Right lung (tissue), 5 donors: ENCODE measurements around the gene PFKFB1. TPM values are rescaled to one million over a fixed set of nuclear protein-coding genes. Genes with fewer than 3 reads are reported as not detected.
"Not testable (repeated sequence)": the region's sequence is repeated elsewhere in the genome, so short reads cannot be mapped to it uniquely, and the experiment has no call there.

Experiments used
- DNase-seq, 2 donors: peaks; one replicate each; pipeline ENCODE4 v3.0.0-alpha.2; 2013
- polyA plus RNA-seq, 5 donors: library from polyadenylated mRNA; unstranded; fragments of 120-200 nt; gene quantifications; one replicate each; pipeline versions ENCODE4 v1.2.1 to v1.2.3, GENCODE V29; 2013; ENCODE audit warnings: inconsistent platforms in 1 of 5, low replicate concordance in 1 of 5; ENCODE audit not compliant: insufficient read length in 5 of 5, insufficient read depth in 1 of 5

Gene PFKFB1
- polyA plus RNA-seq, 5 donors: 0.32 to 0.58 (median 0.53) TPM

GRCh38 chrX:54992911-54993622 is 921 bp downstream of the PFKFB1 start:
- no peak for DNase-seq

- DNase-seq: no peak
Measured at GRCh38 chrX:54991706-54992105, 2.3 kb downstream of the PFKFB1 start.

- DNase-seq: not testable (repeated sequence)
Measured at GRCh38 chrX:54983306-54983705, 10.7 kb downstream of the PFKFB1 start.

DNA sequence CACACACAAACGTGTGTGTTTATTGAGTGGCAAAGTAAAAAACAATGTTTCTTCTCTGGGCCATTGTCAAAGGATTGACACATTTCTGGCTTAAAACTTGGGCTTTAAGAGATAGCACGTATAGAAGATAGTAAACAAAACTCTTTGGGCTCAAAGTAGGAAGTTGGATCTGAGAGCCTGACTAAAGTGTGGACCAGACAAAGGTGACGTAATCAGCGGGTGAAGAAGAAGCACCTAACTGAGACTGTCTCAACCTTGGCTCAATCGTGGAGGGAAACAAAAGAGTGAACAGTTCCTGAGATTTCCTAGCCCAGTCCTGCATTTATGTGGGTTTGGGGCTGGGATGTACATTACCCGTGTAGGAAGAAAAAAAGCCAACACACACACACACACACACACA is 13.7 kb downstream of the PFKFB1 start:
- DNase-seq: no peak

GRCh38 chrX:54979432-54979831 is 14.6 kb downstream of the PFKFB1 start:
- DNase-seq: no peak

GRCh38 chrX:54978448-54978847 is 15.5 kb downstream of the PFKFB1 start:
- no peak for DNase-seq

DNA sequence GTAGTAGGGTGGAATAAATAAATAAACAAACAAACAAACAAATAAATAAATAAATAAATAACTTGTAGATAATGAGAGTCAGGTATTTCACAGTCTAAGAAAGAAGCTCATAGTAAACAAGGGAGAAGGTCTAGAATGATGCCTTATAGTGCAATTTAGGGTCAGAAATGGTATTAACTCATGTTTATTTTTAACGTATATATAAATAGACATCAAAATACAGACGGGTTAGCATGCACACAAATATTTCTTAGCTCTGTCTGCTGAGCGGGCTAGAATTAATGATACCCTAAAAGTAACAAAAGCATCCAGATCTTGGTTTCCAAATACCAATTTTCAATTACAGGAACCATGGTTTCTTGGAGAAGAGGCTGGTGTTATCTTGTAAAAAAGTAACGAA is 16.6 kb downstream of the PFKFB1 start:
- DNase-seq: no peak

- no peak for DNase-seq
Measured at GRCh38 chrX:54964766-54965497, 29.1 kb downstream of the PFKFB1 start.

GRCh38 chrX:54961750-54962149 is 32.2 kb downstream of the PFKFB1 start:
- no peak for DNase-seq

- DNase-seq: no peak
Measured at GRCh38 chrX:54950730-54951375, 43.1 kb downstream of the PFKFB1 start.

- no peak for DNase-seq
Measured at GRCh38 chrX:54945224-54945623, 48.8 kb downstream of the PFKFB1 start.

DNA sequence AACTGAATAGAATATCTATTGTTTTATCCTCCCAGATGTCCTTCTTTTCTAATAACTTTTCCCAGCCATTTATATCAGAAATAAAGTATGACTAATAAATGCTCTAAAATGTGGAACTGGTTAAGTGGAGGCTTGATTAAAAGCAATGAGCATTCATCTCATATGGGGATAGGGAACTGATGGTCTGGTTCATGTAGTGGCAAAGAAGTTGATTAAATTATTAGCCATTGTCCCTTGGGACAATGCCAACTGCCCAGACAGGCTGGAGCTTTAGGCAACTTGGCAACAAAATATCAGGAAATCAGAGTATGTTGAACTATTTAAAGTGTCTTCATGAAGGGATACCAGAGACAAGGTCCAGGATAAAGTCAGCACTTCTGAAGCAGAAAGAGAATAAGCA is 49.2 kb downstream of the PFKFB1 start:
- no peak for DNase-seq

- DNase-seq: no peak
Measured at GRCh38 chrX:54937416-54937815, 56.6 kb downstream of the PFKFB1 start.

GRCh38 chrX:54935306-54935705 is 58.7 kb downstream of the PFKFB1 start:
- DNase-seq: no peak

GRCh38 chrX:54934890-54935289 is 59.1 kb downstream of the PFKFB1 start:
- DNase-seq: no peak

DNA sequence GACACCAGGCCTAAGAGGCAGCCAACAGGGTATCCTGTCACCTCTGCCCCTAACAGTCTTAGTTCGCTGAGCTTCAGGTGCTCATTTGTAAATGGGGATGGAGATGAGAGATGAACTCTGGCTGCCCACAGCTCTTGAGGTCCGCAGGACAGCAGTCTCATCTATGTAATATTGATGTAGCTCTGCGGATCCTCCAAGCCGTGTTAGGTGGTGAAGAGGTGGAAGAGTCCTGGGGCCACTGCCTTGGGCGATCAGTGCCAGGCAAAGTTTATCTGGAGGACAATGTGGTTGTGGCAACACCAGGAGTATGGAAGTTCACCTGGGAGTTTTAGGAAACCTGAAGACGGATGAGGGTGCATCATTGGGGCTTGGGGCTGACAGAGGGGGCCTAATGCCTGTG is 59.9 kb downstream of the PFKFB1 start:
- no peak for DNase-seq

DNA sequence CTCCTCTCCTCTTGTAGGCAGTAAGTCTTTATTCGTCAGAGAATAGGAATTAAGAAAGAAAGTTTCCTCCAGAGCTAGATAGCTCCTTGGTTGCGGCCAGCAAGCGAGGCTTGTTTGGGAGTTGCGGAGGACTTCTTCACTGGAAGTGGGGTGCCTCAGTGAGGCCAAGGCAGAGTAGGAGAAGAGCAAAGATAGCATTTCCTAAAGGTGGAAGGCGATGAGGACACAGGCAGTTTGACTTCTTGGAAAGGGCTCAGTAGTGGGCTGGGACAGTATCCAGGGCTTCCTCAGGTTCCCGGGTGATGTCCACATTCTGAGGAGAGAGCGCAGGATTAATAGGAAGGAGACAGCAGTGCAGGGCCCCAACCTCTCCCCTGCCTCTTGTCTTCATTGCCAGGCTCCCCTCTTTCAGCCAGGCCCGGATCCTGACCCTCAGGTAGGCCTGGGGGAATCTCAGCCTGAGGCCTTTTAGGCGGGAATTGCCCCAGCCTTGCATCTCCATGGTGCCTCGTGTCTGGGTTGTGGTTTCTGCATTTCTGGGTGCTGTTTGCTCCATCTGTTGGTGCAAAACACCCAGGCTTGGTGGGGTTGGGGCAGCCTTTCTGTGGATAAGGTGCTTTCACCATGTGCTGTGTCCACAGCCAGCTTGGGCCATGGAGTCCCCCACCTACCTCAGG is 60.7 kb downstream of the PFKFB1 start:
- no peak for DNase-seq

GRCh38 chrX:54931107-54931506 is 62.9 kb downstream of the PFKFB1 start:
- DNase-seq: no peak

DNA sequence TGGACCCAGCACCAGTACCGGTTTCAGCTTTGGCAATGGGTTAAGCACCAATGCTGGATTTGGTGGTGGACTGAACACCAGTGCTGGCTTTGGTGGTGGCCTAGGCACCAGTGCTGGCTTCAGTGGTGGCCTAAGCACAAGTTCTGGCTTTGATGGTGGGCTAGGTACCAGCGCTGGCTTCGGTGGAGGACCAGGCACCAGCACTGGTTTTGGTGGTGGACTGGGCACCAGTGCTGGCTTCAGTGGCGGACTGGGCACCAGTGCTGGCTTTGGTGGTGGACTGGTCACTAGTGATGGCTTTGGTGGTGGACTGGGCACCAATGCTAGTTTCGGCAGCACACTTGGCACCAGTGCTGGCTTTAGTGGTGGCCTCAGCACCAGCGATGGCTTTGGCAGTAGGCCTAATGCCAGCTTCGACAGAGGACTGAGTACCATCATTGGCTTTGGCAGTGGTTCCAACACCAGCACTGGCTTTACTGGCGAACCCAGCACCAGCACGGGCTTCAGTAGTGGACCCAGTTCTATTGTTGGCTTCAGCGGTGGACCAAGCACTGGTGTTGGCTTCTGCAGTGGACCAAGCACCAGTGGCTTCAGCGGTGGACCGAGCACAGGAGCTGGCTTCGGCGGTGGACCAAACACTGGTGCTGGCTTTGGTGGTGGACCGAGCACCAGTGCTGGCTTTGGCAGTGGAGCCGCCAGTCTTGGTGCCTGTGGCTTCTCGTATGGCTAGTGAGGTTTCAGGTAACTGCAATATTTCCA is 63.5 kb downstream of the PFKFB1 start:
- no peak for DNase-seq

DNA sequence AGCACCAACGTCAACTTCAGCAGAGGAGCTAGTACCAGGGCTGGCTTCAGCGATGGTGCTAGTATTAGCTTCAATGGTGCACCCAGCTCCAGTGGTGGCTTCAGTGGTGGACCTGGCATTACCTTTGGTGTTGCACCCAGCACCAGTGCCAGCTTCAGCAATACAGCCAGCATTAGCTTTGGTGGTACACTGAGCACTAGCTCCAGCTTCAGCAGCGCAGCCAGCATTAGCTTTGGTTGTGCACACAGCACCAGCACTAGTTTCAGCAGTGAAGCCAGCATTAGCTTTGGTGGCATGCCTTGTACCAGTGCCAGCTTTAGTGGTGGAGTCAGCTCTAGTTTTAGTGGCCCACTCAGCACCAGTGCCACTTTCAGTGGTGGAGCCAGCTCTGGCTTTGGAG is 65.1 kb downstream of the PFKFB1 start:
- DNase-seq: no peak

DNA sequence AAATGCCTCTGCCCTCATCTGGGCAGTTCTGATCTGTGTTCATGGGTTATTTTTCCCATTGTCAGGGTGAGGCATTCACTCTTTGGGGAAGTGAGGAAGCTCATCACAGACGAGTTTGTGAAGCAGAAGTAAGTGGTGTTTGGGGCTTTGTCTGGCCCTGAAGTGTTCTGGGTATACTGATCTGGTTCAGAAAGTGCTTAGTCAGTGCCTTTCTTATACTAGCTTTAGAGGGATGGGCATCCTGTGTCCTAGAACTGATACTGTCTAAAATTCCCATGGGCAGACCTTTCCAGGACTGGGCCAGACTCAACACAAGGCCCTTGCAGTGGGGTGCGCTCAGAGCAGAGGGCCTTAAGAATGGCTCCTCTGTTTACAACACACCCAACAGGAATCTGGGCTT is 67.0 kb downstream of the PFKFB1 start:
- DNase-seq: no peak

DNA sequence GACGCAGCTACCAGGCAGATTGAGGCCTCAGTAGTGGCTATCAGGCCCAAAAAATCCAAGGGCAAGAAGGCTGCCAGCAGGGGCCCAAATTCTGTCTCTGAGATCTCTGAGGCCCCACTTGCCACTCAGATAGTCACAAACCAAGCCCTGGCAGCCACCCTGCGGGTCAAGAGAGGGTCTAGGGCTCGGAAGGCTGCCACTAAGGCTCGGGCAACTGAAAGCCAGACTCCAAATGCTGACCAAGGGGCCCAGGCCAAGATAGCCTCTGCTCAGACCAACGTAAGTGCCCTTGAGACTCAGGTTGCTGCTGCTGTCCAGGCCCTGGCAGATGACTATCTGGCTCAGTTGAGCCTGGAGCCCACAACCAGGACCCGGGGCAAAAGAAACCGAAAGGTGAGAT is 70.6 kb downstream of the PFKFB1 start:
- no peak for DNase-seq
